Kidney epithelial cell (primary cell): ENCODE results near the gene CAPN10. TPM values are rescaled to one million over a fixed set of nuclear protein-coding genes. Genes with fewer than 3 reads are reported as not detected.

Experiments used
- DNase-seq: peaks from one replicate; pipeline ENCODE4 v3.0.0-alpha.2; 2010; ENCODE audit warnings: low read depth
- H3K27me3 ChIP-seq: 2 replicates; pipeline ENCODE4 v1.6.0; 2011; ENCODE audit warnings: low read length; ENCODE audit not compliant: control insufficient read depth, insufficient read depth
- H3K36me3 ChIP-seq: 2 replicates; pipeline ENCODE4 v1.5.1; 2011; ENCODE audit warnings: low read length; ENCODE audit not compliant: control insufficient read depth, insufficient read depth
- H3K4me3 ChIP-seq: 2 replicates; pipeline ENCODE4 v1.5.1; 2011; ENCODE audit warnings: low read depth, mild to moderate bottlenecking, control low read depth, low read length
- CTCF ChIP-seq: IDR thresholded peaks from 2 replicates; pipeline ENCODE4 v1.5.1; 2011; ENCODE audit warnings: mild to moderate bottlenecking, moderate library complexity, low read length, control low read depth, inconsistent platforms; ENCODE audit not compliant: insufficient read depth, poor library complexity, severe bottlenecking
- total RNA-seq: library from RNA; depleted of rRNA; stranded (reverse); fragments of >200 nt; gene quantifications from 2 replicates; pipeline ENCODE4 v1.2.3, GENCODE V29; 2015

The CAPN10 gene
- total RNA-seq, 1 donor from 2014 or later: 31.5 TPM

- TF ChIP-seq CTCF: no peak
- Histone ChIP-seq H3K36me3 (no peaks in the 10 kb centered on the region), H3K4me3 (no peak overlapping the region), H3K27me3 (no peaks in the 10 kb centered on the region)
- DNase-seq: no peak
Observed at GRCh38 chr2:240573516-240574385, 12.8 kb upstream of the CAPN10 start.

GRCh38 chr2:240574386-240575100, 12.0 kb upstream of the CAPN10 start:
- Histone ChIP-seq H3K36me3 (no peaks in the 10 kb centered on the region), H3K27me3 (no peaks in the 10 kb centered on the region), H3K4me3 (no peak overlapping the region)
- DNase-seq: no peak
- TF ChIP-seq CTCF: no peak

- no peaks in the 10 kb centered on the region for H3K27me3 ChIP-seq
- no peak for TF ChIP-seq CTCF
- DNase-seq: no peak
- no peaks in the 10 kb centered on the region for H3K36me3 ChIP-seq
- no peak overlapping the region for H3K4me3 ChIP-seq
Observed at GRCh38 chr2:240575101-240575965, 11.2 kb upstream of the CAPN10 start.

GRCh38 chr2:240576036-240576435, 10.5 kb upstream of the CAPN10 start:
- Histone ChIP-seq H3K4me3 (no peak overlapping the region), H3K27me3 (no peaks in the 10 kb centered on the region), H3K36me3 (no peaks in the 10 kb centered on the region)
- no peak for DNase-seq
- no peak for TF ChIP-seq CTCF

GRCh38 chr2:240576436-240577205, 9.9 kb upstream of the CAPN10 start:
- DNase-seq: no peak
- Histone ChIP-seq H3K27me3 (no peaks in the 10 kb centered on the region), H3K36me3 (no peaks in the 10 kb centered on the region), H3K4me3 (no peak overlapping the region)
- no peak for TF ChIP-seq CTCF
